SJSA1 (cell line): ENCODE measurements around the gene OVOL3. TPM values are rescaled to one million over a fixed set of nuclear protein-coding genes. Genes with fewer than 3 reads are reported as not detected.
"Not testable (repeated sequence)": the region's sequence is repeated elsewhere in the genome, so short reads cannot be mapped to it uniquely, and the experiment has no call there.

ENCODE experiments used
- DNase-seq, 2 experiments: peaks; one replicate each; pipeline ENCODE4 v3.0.0-alpha.2; 2015 to 2020; ENCODE audit warnings: low spot score in 2 of 2, low read depth in 1 of 2
- H3K27ac ChIP-seq: fragments of 250-450 bp; sonication (Bioruptor Pico); 2 replicates; pipeline ENCODE4 v1.5.1; 2020; ENCODE audit warnings: mild to moderate bottlenecking, moderate library complexity
- H3K27me3 ChIP-seq: fragments of 250-450 bp; sonication (Bioruptor Pico); replicated peaks from 2 replicates; pipeline ENCODE4 v1.5.1; 2020; ENCODE audit warnings: mild to moderate bottlenecking, moderate library complexity
- H3K36me3 ChIP-seq: fragments of 250-450 bp; sonication (Bioruptor Pico); 2 replicates; pipeline ENCODE4 v1.5.1; 2020; ENCODE audit warnings: mild to moderate bottlenecking
- H3K4me1 ChIP-seq: fragments of 250-450 bp; sonication (Bioruptor Pico); replicated peaks from 2 replicates; pipeline ENCODE4 v1.6.1; 2021; ENCODE audit warnings: mild to moderate bottlenecking
- H3K4me3 ChIP-seq: fragments of 250-450 bp; sonication (Bioruptor Pico); 2 replicates; pipeline ENCODE4 v1.5.1; 2020; ENCODE audit warnings: mild to moderate bottlenecking
- H3K9me3 ChIP-seq: fragments of 250-450 bp; sonication (Bioruptor Pico); replicated peaks from 2 replicates; pipeline ENCODE4 v1.5.1; 2020; ENCODE audit warnings: mild to moderate bottlenecking
- total RNA-seq: library from RNA; depleted of rRNA; stranded (reverse); fragments of >200 nt; shearing (Covaris generic); gene quantifications from 2 replicates; pipeline ENCODE4 v1.2.3, GENCODE V29; 2014

Gene OVOL3
- total RNA-seq, 1 experiment from 2014 or later: not detected

- Histone ChIP-seq H3K4me1 (peaks cover 13% of the 10 kb centered on the region), H3K36me3 (peaks cover 27% of the 10 kb centered on the region), H3K4me3 (peak overlapping the region; percentile 40), H3K27ac (peak overlapping the region; percentile 50), H3K9me3 (no peaks in the 10 kb centered on the region), H3K27me3 (no peaks in the 10 kb centered on the region)
- DNase-seq: no peak
Measured at GRCh38 chr19:36128392-36128736, 17.4 kb downstream of the OVOL3 start.

- H3K36me3 ChIP-seq: not testable (repeated sequence)
- H3K4me1 ChIP-seq: peaks cover 15% of the 10 kb centered on the region
Measured at GRCh38 chr19:36131221-36131620, 20.3 kb downstream of the OVOL3 start.

DNA sequence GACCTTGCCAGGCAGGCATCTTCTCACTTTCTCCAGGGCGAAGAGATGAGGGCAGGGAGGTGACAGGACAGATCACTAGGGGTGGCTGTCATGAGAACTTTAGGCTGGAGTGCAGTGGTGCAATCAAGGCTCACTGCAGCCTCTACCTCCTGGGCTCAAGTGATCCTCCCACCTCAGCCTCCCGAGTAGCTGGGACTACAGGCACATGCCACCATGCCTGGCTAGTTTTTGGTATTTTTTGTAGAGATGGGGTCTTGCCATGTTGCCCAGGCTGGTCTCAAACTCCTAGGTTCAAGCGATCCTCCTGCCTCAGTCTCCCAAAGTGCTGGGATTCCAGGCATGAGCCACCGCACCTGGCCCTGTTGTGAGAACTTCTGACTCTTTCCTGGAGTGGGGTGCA, 23.9 kb downstream of the OVOL3 start:
- not testable (repeated sequence) for H3K27ac ChIP-seq, H3K36me3 ChIP-seq, DNase-seq, H3K4me3 ChIP-seq, H3K27me3 ChIP-seq, H3K9me3 ChIP-seq
- H3K4me1 ChIP-seq: peaks cover 23% of the 10 kb centered on the region

More at GRCh38 chr19:36131221-36131620, 20.3 kb downstream of the OVOL3 start:
- not testable (repeated sequence) for H3K27ac ChIP-seq, H3K9me3 ChIP-seq, H3K27me3 ChIP-seq, H3K4me3 ChIP-seq, DNase-seq

- no peak overlapping the region for H3K27ac ChIP-seq
- no peaks in the 10 kb centered on the region for H3K9me3 ChIP-seq
- peaks cover 29% of the 10 kb centered on the region for H3K4me1 ChIP-seq
- H3K4me3 ChIP-seq: no peak overlapping the region
- peak; percentile 14 to 69 for DNase-seq
- H3K27me3 ChIP-seq: no peaks in the 10 kb centered on the region
- H3K36me3 ChIP-seq: peaks cover 15% of the 10 kb centered on the region
Measured at GRCh38 chr19:36136964-36137686, 26.2 kb downstream of the OVOL3 start.

DNA sequence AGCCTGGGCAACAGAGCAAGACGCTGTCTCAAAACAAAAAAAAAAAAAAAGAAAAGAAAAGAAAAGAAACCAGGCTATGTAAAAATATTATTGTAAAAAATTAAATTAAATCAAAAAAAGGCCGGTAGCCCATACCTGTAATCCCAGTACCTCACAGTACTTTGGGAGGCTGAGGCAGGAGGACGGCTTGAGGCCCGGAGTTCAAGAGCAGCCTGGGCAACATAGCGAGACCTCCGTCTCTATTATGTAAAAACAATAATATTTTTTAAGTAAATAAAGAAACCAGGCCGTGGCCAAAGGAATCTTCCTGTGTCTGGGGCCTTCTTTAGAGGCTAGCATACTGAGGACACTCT, 28.2 kb downstream of the OVOL3 start:
- DNase-seq: no peak
- H3K4me3 ChIP-seq: peak overlapping the region; percentile 73
- no peaks in the 10 kb centered on the region for H3K27me3 ChIP-seq
- peaks cover 28% of the 10 kb centered on the region for H3K36me3 ChIP-seq
- peak overlapping the region; percentile 93 for H3K27ac ChIP-seq
- peaks cover 24% of the 10 kb centered on the region for H3K4me1 ChIP-seq
- no peaks in the 10 kb centered on the region for H3K9me3 ChIP-seq

DNA sequence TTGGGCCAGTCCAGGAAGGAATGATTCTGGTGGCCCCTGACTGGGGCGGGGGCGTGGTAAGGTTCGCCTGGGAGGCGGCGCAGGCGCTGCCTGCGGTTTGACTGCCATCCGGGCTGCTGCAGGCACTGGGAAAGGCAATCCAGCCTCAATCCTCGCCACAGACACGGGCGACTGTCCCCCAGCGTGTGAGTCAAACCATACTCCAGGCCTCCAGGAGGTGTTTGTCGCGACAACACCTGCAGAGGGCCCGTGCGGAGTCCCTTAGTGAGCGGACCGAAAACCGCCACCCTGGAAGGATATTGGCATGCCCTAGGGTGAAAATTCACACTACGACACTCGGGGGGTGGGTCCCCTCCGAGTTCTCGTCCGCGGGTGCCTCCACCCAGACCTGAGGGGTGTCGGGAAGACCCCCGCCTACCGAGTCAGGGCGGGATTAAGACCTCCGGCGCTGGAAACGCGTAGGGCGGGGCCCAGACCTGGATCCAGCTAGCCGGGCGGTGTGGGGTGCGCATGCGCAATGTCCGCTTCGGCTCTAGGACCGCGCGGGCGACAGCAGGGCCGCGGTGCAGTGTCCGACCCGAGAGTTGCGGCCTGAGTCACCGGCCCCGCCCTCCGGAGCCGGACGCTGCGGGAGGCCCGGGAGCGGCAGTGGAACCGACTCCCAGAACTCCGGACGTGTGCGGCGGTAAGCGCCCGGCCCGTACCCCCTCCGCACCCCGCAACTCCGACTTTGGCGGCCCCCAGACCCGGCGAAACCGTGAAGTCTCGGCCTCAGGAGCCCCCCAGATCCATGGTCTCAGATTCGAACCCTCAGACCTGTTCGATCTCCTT, 28.7 kb downstream of the OVOL3 start, which contains the start of gene CAPNS1:
TSS of gene CAPNS1 (plus strand) at position 594 of the 831 bp plus-strand sequence. CDS start 946 bp downstream, outside the sequence.
- peak; percentile 93 to 97 for DNase-seq
- Histone ChIP-seq H3K27ac (peak within 1 kb of the TSS; percentile 93), H3K27me3 (no peaks in the 10 kb centered on the region), H3K4me1 (peaks cover 24% of the 10 kb centered on the region), H3K4me3 (peak within 1 kb of the TSS; percentile 73), H3K36me3 (peaks cover 33% of the 10 kb centered on the region), H3K9me3 (no peaks in the 10 kb centered on the region)

DNA sequence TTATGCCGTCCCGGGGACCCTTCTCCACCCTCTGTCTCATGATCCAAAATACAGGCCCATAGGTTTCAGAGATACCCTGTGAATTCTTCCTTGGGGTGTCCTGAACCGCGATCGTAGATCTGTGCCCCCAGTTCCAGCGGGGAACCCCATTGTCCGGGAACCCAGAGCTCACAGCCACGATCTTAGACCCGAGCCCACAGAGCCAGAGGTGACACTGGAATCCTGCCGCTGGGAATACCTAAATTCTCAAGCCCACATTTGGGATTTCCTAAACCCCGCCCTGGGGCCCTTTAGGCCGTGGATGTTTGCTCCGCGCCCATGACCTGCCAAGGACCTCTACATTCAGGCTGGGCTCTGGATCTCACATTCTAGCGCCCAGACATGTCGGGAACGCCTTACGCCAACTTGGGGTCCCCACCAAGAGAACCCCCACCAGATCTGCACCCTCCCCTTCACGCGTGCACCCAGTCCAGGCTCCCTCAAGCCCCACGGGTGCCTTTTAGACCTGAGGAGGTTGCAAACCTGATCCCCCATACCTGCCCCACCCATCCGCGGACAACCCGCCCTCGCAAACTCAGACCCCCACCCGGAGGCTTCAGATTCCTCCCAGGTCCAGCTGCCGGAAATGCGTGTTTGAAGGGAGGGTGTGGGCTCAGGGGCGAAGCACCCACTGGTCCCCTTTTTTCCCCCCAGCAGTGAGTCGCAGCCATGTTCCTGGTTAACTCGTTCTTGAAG, 29.5 kb downstream of the OVOL3 start:
- Histone ChIP-seq H3K36me3 (peaks cover 41% of the 10 kb centered on the region), H3K4me3 (peak overlapping the region; percentile 73), H3K27ac (peak overlapping the region; percentile 93), H3K9me3 (no peaks in the 10 kb centered on the region), H3K27me3 (no peaks in the 10 kb centered on the region), H3K4me1 (peaks cover 24% of the 10 kb centered on the region)
- peak; percentile 45 to 68 for DNase-seq

DNA sequence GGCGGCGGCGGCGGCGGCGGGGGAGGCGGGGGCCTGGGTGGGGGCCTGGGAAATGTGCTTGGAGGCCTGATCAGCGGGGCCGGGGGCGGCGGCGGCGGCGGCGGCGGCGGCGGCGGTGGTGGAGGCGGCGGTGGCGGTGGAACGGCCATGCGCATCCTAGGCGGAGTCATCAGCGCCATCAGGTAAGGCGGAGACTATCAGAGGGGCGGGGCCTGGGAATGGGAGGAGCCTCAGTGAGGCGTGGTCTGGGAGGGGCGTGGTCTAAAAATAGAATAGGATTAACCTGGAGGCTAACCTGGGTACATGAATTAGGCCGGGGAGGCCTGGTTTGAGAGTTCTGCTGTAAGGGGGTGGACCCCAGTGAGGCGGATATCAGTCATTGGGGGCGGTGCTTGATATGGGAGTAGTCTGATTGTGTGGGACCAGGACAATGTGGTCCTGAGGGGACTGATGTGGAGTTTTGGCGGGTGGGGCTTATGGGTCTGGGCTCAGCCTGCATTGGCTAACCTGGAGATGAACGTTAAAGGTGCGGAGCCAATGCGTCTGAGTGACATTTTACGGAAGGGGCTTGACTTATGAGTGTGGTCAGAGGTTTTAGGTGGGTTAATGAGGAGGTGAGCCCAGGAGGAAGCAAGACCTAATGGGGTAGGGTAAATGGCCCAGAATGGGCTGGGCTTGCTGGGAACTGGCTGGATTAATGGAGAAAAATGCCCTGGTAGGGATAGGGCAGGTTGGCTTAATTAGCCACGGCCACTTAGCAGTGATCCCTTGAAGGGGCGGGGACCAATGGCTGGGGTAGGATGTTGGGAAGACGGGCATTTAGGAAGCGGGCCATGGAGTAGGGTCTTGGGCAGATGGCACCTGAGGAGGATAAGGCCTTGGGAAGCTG, 30.3 kb downstream of the OVOL3 start:
- peak; percentile 73 to 90 for DNase-seq
- 0 out of 2 replicates have a peak overlapping the region, but pooled peaks have one; percentile 93 for H3K27ac ChIP-seq
- H3K9me3 ChIP-seq: no peaks in the 10 kb centered on the region
- peak overlapping the region; percentile 73 for H3K4me3 ChIP-seq
- H3K4me1 ChIP-seq: peaks cover 22% of the 10 kb centered on the region
- peaks cover 49% of the 10 kb centered on the region for H3K36me3 ChIP-seq
- H3K27me3 ChIP-seq: no peaks in the 10 kb centered on the region

GRCh38 chr19:36142046-36142445, 31.1 kb downstream of the OVOL3 start:
- H3K36me3 ChIP-seq: peaks cover 56% of the 10 kb centered on the region
- no peak for DNase-seq
- peaks cover 14% of the 10 kb centered on the region for H3K4me1 ChIP-seq
- H3K9me3 ChIP-seq: no peaks in the 10 kb centered on the region
- H3K27ac ChIP-seq: no peak overlapping the region
- no peaks in the 10 kb centered on the region for H3K27me3 ChIP-seq
- H3K4me3 ChIP-seq: no peak overlapping the region

- no peak for DNase-seq
- H3K27ac ChIP-seq: no peak overlapping the region
- no peaks in the 10 kb centered on the region for H3K27me3 ChIP-seq
- H3K4me1 ChIP-seq: peaks cover 12% of the 10 kb centered on the region
- H3K36me3 ChIP-seq: peaks cover 61% of the 10 kb centered on the region
- H3K4me3 ChIP-seq: no peak overlapping the region
- no peaks in the 10 kb centered on the region for H3K9me3 ChIP-seq
Measured at GRCh38 chr19:36142496-36142895, 31.6 kb downstream of the OVOL3 start.

- no peaks in the 10 kb centered on the region for H3K9me3 ChIP-seq
- H3K4me3 ChIP-seq: no peak overlapping the region
- H3K4me1 ChIP-seq: peaks cover 7% of the 10 kb centered on the region
- no peak for DNase-seq
- peaks cover 78% of the 10 kb centered on the region for H3K36me3 ChIP-seq
- no peaks in the 10 kb centered on the region for H3K27me3 ChIP-seq
- H3K27ac ChIP-seq: no peak overlapping the region
Measured at GRCh38 chr19:36144624-36145023, 33.7 kb downstream of the OVOL3 start.

DNA sequence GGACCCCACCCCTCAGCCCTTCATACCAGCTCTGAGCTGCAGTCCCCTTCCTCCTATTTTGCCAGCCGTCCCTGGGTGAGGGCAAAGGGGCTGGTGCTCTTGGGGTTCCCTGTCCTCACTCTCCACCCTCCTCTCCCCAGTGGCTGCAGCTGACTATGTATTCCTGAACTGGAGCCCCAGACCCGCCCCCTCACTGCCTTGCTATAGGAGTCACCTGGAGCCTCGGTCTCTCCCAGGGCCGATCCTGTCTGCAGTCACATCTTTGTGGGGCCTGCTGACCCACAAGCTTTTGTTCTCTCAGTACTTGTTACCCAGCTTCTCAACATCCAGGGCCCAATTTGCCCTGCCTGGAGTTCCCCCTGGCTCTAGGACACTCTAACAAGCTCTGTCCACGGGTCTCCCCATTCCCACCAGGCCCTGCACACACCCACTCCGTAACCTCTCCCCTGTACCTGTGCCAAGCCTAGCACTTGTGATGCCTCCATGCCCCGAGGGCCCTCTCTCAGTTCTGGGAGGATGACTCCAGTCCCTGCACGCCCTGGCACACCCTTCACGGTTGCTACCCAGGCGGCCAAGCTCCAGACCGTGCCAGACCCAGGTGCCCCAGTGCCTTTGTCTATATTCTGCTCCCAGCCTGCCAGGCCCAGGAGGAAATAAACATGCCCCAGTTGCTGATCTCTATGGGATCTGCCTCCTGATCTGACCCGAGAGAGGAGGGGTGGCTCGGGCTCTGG, 38.9 kb downstream of the OVOL3 start:
- Histone ChIP-seq H3K27ac (no peak overlapping the region), H3K27me3 (no peaks in the 10 kb centered on the region), H3K4me3 (no peak overlapping the region), H3K9me3 (no peaks in the 10 kb centered on the region), H3K36me3 (peaks cover 75% of the 10 kb centered on the region), H3K4me1 (peaks cover 17% of the 10 kb centered on the region)
- DNase-seq: no peak
